Stimulated activated CD4-positive, alpha-beta T cell treated with anti-CD3 and anti-CD28 coated beads, Interleukin-4, amount 100 ng/mL, for 1 hour (primary cell): ENCODE results near the gene SLC25A26.
"Not testable (repeated sequence)": the region's sequence is repeated elsewhere in the genome, so short reads cannot be mapped to it uniquely, and the experiment has no call there.

Experiments
- DNase-seq: peaks from one replicate; pipeline ENCODE4 v3.0.0-alpha.2; 2020

The SLC25A26 gene

DNA sequence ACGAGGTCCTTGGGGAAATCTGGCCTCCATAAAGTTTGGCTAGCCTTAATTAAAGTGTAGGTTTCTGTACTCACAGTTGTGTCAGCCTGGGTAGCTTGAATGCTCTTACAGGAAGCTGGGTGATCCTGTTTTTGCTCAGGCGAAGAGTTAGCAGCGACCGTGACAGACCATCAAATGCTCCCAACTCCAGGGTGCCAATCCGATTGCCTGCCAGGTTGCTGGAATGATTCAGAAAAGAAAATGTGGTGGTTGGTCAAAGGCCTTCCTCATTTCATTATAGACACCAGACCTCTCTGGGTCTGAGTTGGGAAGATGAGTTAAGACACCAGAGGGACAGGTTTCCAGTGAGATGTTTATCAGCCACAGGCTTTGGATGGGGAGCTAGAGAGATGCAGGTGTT is 194.0 kb downstream of the SLC25A26 start:
- DNase-seq, result no peak

- no peak for DNase-seq
Observed at GRCh38 chr3:66415867-66416428, 195.1 kb downstream of the SLC25A26 start.

GRCh38 chr3:66416556-66417304 is 195.9 kb downstream of the SLC25A26 start:
- DNase-seq, result no peak

- DNase-seq, result no peak
Observed at GRCh38 chr3:66418475-66418931, 197.7 kb downstream of the SLC25A26 start.

DNA sequence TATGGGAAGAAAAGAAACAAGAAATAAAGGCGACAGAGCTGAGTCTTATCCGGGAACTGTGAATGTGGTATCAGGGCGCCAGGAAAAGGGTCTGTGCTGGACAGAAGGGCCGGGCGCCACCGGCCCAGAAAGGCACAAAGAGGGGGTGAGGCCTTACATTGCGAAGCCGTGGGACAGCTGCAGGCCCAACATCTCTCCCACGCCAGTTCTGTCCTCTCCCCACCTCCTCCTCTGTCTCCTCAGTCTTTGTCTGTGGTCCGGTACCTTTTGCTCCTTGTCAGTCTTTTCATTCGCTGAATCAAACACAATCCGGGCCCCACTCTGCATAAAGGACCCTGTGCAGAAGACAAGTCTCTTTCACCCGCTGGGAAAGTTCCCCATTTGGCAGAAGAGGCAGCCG is 198.2 kb downstream of the SLC25A26 start:
- no peak for DNase-seq

- not testable (repeated sequence) for DNase-seq
Observed at GRCh38 chr3:66421144-66421543, 200.3 kb downstream of the SLC25A26 start.

DNA sequence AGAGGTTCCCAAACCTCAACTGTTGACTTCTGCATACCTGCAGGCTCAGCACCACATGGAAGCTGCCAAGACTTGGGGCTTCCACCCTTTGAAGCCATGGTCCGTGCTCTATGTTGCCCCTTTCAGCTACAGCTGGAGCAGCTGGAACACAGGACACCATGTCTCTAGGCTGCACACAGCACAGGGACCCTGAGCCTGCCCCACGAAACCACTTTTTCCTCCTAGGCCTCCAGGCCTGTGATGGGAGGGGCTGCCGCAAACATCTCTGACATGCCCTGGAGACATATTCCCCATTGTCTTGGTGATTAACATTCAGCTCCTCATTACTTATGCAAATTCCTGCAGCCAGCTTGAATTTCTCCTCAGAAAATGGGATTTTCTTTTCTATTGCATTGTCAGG is 201.1 kb downstream of the SLC25A26 start:
- DNase-seq, result not testable (repeated sequence)

DNA sequence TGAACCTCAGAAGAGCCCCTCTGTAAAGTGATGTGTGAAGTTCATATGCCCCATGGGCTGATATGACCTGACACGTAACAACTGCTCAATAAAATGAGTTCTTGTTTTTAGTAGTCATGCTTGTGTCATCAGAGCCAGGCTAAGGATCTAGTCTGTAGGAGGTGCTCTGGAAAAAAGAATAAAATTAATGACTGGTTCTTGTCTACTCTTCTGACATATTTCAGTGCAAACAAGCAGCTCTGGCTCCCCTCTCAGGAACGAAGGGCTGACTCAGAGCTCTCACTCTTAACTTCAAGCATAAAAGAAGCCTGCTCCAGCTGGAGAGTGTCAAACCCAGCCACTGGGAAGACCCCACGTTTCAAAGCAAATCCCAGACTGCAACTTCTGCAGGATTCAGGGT is 203.0 kb downstream of the SLC25A26 start:
- DNase-seq, result no peak

DNA sequence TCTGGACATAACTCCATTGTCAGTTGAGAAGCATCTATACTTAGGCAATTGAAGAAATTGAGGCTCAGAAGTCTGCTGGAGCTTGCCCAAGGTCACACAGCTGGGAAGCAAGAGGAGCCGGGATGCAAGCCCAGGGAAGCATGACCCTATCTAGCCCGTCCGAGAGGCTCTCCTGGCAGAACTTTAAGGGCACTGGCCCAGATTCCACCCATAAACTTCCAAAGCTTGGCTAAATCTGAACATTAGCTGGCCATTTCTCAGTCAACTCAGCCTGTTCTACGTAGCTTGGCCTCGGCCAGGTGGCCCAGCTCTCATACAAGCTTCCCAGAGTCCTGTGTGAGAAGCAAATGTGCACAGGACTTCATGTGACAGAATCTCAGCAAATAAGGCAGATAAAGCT is 204.2 kb downstream of the SLC25A26 start:
- DNase-seq, result no peak

- DNase-seq, result no peak
Observed at GRCh38 chr3:66425576-66426114, 204.8 kb downstream of the SLC25A26 start.

- DNase-seq, result no peak
Observed at GRCh38 chr3:66426135-66426534, 205.3 kb downstream of the SLC25A26 start.

- DNase-seq, result no peak
Observed at GRCh38 chr3:66427352-66427751, 206.6 kb downstream of the SLC25A26 start.

DNA sequence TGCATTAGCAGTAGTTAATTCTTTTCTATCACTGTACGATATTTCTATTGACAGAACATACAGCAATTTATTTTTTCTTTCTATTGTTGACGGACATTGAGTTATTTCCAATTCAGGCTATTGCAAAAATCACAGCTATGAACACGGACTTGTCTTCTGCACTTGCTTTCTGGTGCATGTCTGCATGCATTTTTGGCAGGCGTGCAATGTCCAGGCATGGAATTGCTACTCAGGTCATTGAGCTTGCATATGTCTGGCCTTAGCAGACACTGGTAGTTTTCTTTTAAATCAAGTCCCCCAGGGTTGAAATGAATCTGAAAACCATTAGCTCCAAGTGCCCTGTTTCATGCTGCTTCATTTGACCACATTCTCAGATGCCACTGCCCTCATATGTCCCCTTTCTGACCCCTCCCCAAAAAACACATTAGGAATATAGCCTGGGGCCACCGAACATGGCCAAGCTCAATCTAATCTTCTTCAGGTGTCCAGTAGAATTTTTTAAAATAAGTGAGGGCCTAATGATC is 207.2 kb downstream of the SLC25A26 start:
- DNase-seq, result no peak
